Nephron (organoid): ENCODE measurements around the gene FAM111B.
"Not testable (repeated sequence)": the region's sequence is repeated elsewhere in the genome, so short reads cannot be mapped to it uniquely, and the experiment has no call there.

ENCODE experiments used
- H3K27ac Mint-ChIP-seq, 3 experiments: 2 replicates each; pipeline ENCODE4 v1.8.0; 2020; ENCODE audit warnings: mixed read lengths in 3 of 3, mild to moderate bottlenecking in 2 of 3, moderate library complexity in 1 of 3
- H3K27me3 Mint-ChIP-seq: 2 replicates; pipeline ENCODE4 v1.8.0; 2021; ENCODE audit warnings: low read depth, mild to moderate bottlenecking, moderate library complexity, mixed read lengths
- H3K36me3 Mint-ChIP-seq: 2 replicates; pipeline ENCODE4 v1.8.0; 2020; ENCODE audit warnings: low read depth, mixed read lengths
- H3K4me1 Mint-ChIP-seq: 2 replicates; pipeline ENCODE4 v1.8.0; 2020; ENCODE audit warnings: mixed read lengths
- H3K4me3 Mint-ChIP-seq, 3 experiments: 2 replicates each; pipeline ENCODE4 v1.8.0; 2020; ENCODE audit warnings: mild to moderate bottlenecking in 3 of 3, mixed read lengths in 3 of 3, moderate library complexity in 2 of 3
- H3K9me3 Mint-ChIP-seq: 2 replicates; pipeline ENCODE4 v1.8.0; 2020; ENCODE audit warnings: mixed read lengths
- CTCF ChIP-seq, 3 experiments: fragments of 200-600 bp; sonication (generic); IDR thresholded peaks; one replicate each; pipeline ENCODE4 v1.5.0; 2021; ENCODE audit warnings: antibody characterized with exemption in 3 of 3; ENCODE audit not compliant: unreplicated experiment in 3 of 3

Gene FAM111B

GRCh38 chr11:59069087-59069486 is 38.0 kb upstream of the FAM111B start:
- no peak overlapping the region for H3K4me3 Mint-ChIP-seq
- H3K27ac Mint-ChIP-seq, result no peak overlapping the region
- H3K9me3 Mint-ChIP-seq, result no peaks in the 10 kb centered on the region
- no peaks in the 10 kb centered on the region for H3K4me1 Mint-ChIP-seq
- no peak for TF ChIP-seq CTCF (IDR thresholded peaks at IDR 0.05; ENCODE audit: unreplicated experiment in 3 of 3)
- H3K27me3 Mint-ChIP-seq, result peaks cover 21% of the 10 kb centered on the region
- no peaks in the 10 kb centered on the region for H3K36me3 Mint-ChIP-seq

- H3K27ac Mint-ChIP-seq, result no peak overlapping the region
- peaks cover 4% of the 10 kb centered on the region for H3K4me1 Mint-ChIP-seq
Measured at GRCh38 chr11:59076876-59077571, 30.0 kb upstream of the FAM111B start.

GRCh38 chr11:59078435-59078834 is 28.6 kb upstream of the FAM111B start:
- Mint-ChIP-seq H3K4me3 (no peak overlapping the region), H3K36me3 (no peaks in the 10 kb centered on the region), H3K27me3 (no peaks in the 10 kb centered on the region), H3K27ac (no peak overlapping the region), H3K4me1 (peaks cover 4% of the 10 kb centered on the region), H3K9me3 (peaks cover 4% of the 10 kb centered on the region)
- TF ChIP-seq CTCF (IDR thresholded peaks at IDR 0.05; ENCODE audit: unreplicated experiment in 3 of 3), result no peak

More at GRCh38 chr11:59076876-59077571, 30.0 kb upstream of the FAM111B start:
- no peak for TF ChIP-seq CTCF (IDR thresholded peaks at IDR 0.05; ENCODE audit: unreplicated experiment in 3 of 3)
- Mint-ChIP-seq H3K9me3 (peaks cover 4% of the 10 kb centered on the region), H3K4me3 (no peak overlapping the region), H3K27me3 (peaks cover 5% of the 10 kb centered on the region), H3K36me3 (no peaks in the 10 kb centered on the region)

- TF ChIP-seq CTCF (IDR thresholded peaks at IDR 0.05; ENCODE audit: unreplicated experiment in 3 of 3), result no peak
- H3K27me3 Mint-ChIP-seq, result no peaks in the 10 kb centered on the region
- no peak overlapping the region for H3K4me3 Mint-ChIP-seq
- no peak overlapping the region for H3K27ac Mint-ChIP-seq
- peaks cover 4% of the 10 kb centered on the region for H3K9me3 Mint-ChIP-seq
- H3K4me1 Mint-ChIP-seq, result peaks cover 4% of the 10 kb centered on the region
- no peaks in the 10 kb centered on the region for H3K36me3 Mint-ChIP-seq
Measured at GRCh38 chr11:59079086-59079485, 28.0 kb upstream of the FAM111B start.

- not testable (repeated sequence) for H3K4me1 Mint-ChIP-seq, H3K36me3 Mint-ChIP-seq, H3K27ac Mint-ChIP-seq, H3K9me3 Mint-ChIP-seq, H3K27me3 Mint-ChIP-seq, H3K4me3 Mint-ChIP-seq
Measured at GRCh38 chr11:59080421-59080820, 26.6 kb upstream of the FAM111B start.

- H3K9me3 Mint-ChIP-seq, H3K4me1 Mint-ChIP-seq, H3K27me3 Mint-ChIP-seq, H3K4me3 Mint-ChIP-seq, H3K27ac Mint-ChIP-seq, H3K36me3 Mint-ChIP-seq: not testable (repeated sequence)
Measured at GRCh38 chr11:59081430-59082020, 25.5 kb upstream of the FAM111B start.

GRCh38 chr11:59086007-59086406 is 21.0 kb upstream of the FAM111B start, which contains the start of gene GLYATL1B:
TSS of gene GLYATL1B (plus strand) at chr11:59086307. CDS start at chr11:59086307, 0 bp downstream.
- not testable (repeated sequence) for H3K27me3 Mint-ChIP-seq, H3K4me1 Mint-ChIP-seq, H3K36me3 Mint-ChIP-seq, H3K9me3 Mint-ChIP-seq, H3K4me3 Mint-ChIP-seq, H3K27ac Mint-ChIP-seq
